RWPE1 (cell line): ENCODE results near the gene SEMA4C.

Source experiments
- CTCF ChIA-PET: fragments of 350-600 bp; sonication (Branson Sonifier 250); formaldehyde crosslinking; extraction: SDS; loops from one replicate; lab custom pipeline; 2021; lab: Yijun Ruan, JAX
- POLR2A ChIA-PET: fragments of 400-600 bp; formaldehyde crosslinking; extraction: SDS; loops from one replicate; lab custom pipeline; 2020; ENCODE audit warnings: antibody characterized with exemption; ENCODE audit not compliant: low non-redundant PET; lab: Yijun Ruan, JAX
- DNase-seq: peaks from one replicate; pipeline ENCODE4 v3.0.0; 2012; ENCODE audit warnings: low spot score
- H3K27ac ChIP-seq: fragments of 450-650 bp; 2 replicates; pipeline ENCODE4 v1.5.1; 2017
- CTCF ChIP-seq: fragments of 450-650 bp; conservative IDR thresholded peaks from 2 replicates; pipeline ENCODE4 v1.5.1; 2017; ENCODE audit warnings: low read depth, mild to moderate bottlenecking

Gene SEMA4C

GRCh38 chr2:96859681-96860064, 10.2 kb downstream of the SEMA4C start:
- no peak for TF ChIP-seq CTCF
- POLR2A ChIA-PET: no interaction called here
- H3K27ac ChIP-seq: peak overlapping the region; percentile 72
- CTCF ChIA-PET: no interaction called here
- no peak for DNase-seq

- TF ChIP-seq CTCF: no peak
- ChIA-PET CTCF (interaction anchor here (0.6 to 4.5 kb wide), 4 partner anchors 36 to 96 kb away, joined by 3 to 45 read pairs (median 11); no protein-coding TSS in a partner anchor), POLR2A (no interaction called here)
- no peak for DNase-seq
- H3K27ac ChIP-seq: peak overlapping the region; percentile 72
Measured at GRCh38 chr2:96859099-96859649, 10.7 kb downstream of the SEMA4C start.

- CTCF ChIA-PET: interaction anchor here (0.6 to 4.5 kb wide), 20 partner anchors 10 to 537 kb away, joined by 3 to 45 read pairs (median 4); partner anchors contain the start of genes ANKRD23 and CNNM3
- POLR2A ChIA-PET: interaction anchor here (0.5 to 1.3 kb wide), 5 partner anchors 10 to 239 kb away, joined by 3 to 9 read pairs (median 3); no protein-coding TSS in a partner anchor
- H3K27ac ChIP-seq: peak within 1 kb of the TSS; percentile 72
- peak; percentile 91 for TF ChIP-seq CTCF
- DNase-seq: peak; percentile 99
Measured at GRCh38 chr2:96857667-96858372, 12.1 kb downstream of the SEMA4C start, which contains the start of gene ANKRD39. Gene ANKRD39 (minus strand): TSS chr2:96858016. CDS start chr2:96857987, 29 bp downstream.

GRCh38 chr2:96856776-96857666, 12.9 kb downstream of the SEMA4C start:
- no peak for DNase-seq
- no peak for TF ChIP-seq CTCF
- peak overlapping the region; percentile 72 for H3K27ac ChIP-seq
- CTCF ChIA-PET: interaction anchor here (0.6 to 4.5 kb wide), 13 partner anchors 11 to 128 kb away, joined by 3 to 45 read pairs (median 4); partner anchors contain the start of gene CNNM3
- POLR2A ChIA-PET: interaction anchor here (1.0 to 1.3 kb wide), 2 partner anchors 11 to 19 kb away, joined by 3 to 9 read pairs; no protein-coding TSS in a partner anchor

GRCh38 chr2:96853321-96853720, 16.6 kb downstream of the SEMA4C start:
- ChIA-PET CTCF (interaction anchor here (0.6 kb wide), 2 partner anchors 69 to 98 kb away, joined by 3 to 4 read pairs; no protein-coding TSS in a partner anchor), POLR2A (no interaction called here)
- no peak for TF ChIP-seq CTCF

More at GRCh38 chr2:96853321-96853720, 16.6 kb downstream of the SEMA4C start:
- DNase-seq: no peak
- H3K27ac ChIP-seq: no peak overlapping the region; the same call in 1 of the 2 replicates
